ENCODE measurements around the gene MPIG6B.

Gene MPIG6B

GRCh38 chr6:31737991-31738979 lies 15.1 kb downstream of the MPIG6B start:
- DNase-seq (ENCODE audit: low read depth, low spot score): no peak

- peak; percentile 96 for DNase-seq (ENCODE audit: low read depth, low spot score)
Measured at GRCh38 chr6:31739639-31740396, 16.6 kb downstream of the MPIG6B start, which contains the start of gene MSH5. TSS of gene MSH5 (plus strand) at chr6:31740005. CDS start at chr6:31740467, 462 bp downstream.

- DNase-seq (ENCODE audit: low read depth, low spot score): no peak
Measured at GRCh38 chr6:31740397-31741223, 17.4 kb downstream of the MPIG6B start.

GRCh38 chr6:31741815-31742214 lies 18.6 kb downstream of the MPIG6B start:
- DNase-seq (ENCODE audit: low read depth, low spot score): no peak

GRCh38 chr6:31742894-31743293 lies 19.7 kb downstream of the MPIG6B start:
- DNase-seq (ENCODE audit: low read depth, low spot score): no peak

- no peak for DNase-seq (ENCODE audit: low read depth, low spot score)
Measured at GRCh38 chr6:31744422-31744821, 21.2 kb downstream of the MPIG6B start.

- no peak for DNase-seq (ENCODE audit: low read depth, low spot score)
Measured at GRCh38 chr6:31749301-31750036, 26.3 kb downstream of the MPIG6B start.

- DNase-seq (ENCODE audit: low read depth, low spot score): no peak
Measured at GRCh38 chr6:31750411-31751022, 27.3 kb downstream of the MPIG6B start.

GRCh38 chr6:31752739-31753319 lies 29.7 kb downstream of the MPIG6B start:
- no peak for DNase-seq (ENCODE audit: low read depth, low spot score)

- no peak for DNase-seq (ENCODE audit: low read depth, low spot score)
Measured at GRCh38 chr6:31758281-31758680, 35.1 kb downstream of the MPIG6B start.

GRCh38 chr6:31760790-31761189 lies 37.6 kb downstream of the MPIG6B start:
- DNase-seq (ENCODE audit: low read depth, low spot score): no peak

GRCh38 chr6:31761343-31761742 lies 38.2 kb downstream of the MPIG6B start:
- DNase-seq (ENCODE audit: low read depth, low spot score): no peak

- no peak for DNase-seq (ENCODE audit: low read depth, low spot score)
Measured at GRCh38 chr6:31762356-31762755, 39.2 kb downstream of the MPIG6B start, which contains the start of gene SAPCD1. TSS of gene SAPCD1 (plus strand) at chr6:31762656. CDS start at chr6:31763055, 399 bp downstream.

GRCh38 chr6:31762878-31763618 lies 39.9 kb downstream of the MPIG6B start:
- DNase-seq (ENCODE audit: low read depth, low spot score): no peak

GRCh38 chr6:31763619-31763940 lies 40.4 kb downstream of the MPIG6B start:
- DNase-seq (ENCODE audit: low read depth, low spot score): no peak

- DNase-seq (ENCODE audit: low read depth, low spot score): no peak
Measured at GRCh38 chr6:31764198-31764597, 41.0 kb downstream of the MPIG6B start.

GRCh38 chr6:31765559-31765909 lies 42.4 kb downstream of the MPIG6B start:
- no peak for DNase-seq (ENCODE audit: low read depth, low spot score)

- DNase-seq (ENCODE audit: low read depth, low spot score): no peak
Measured at GRCh38 chr6:31765910-31766794, 43.0 kb downstream of the MPIG6B start.

All from smooth muscle cell of the brain vasculature (primary cell).